ENCODE measurements around the gene ERI3.

- TF ChIP-seq CTCF (IDR thresholded peaks at IDR 0.05; ENCODE audit: insufficient read depth, low read length) (no peak), POLR2AphosphoS5 (IDR thresholded peaks at IDR 0.05; ENCODE audit: low read depth) (no peak), GABPA (IDR thresholded peaks at IDR 0.05; ENCODE audit: low read depth) (no peak), REST (IDR thresholded peaks at IDR 0.05; ENCODE audit: insufficient replicate concordance, low read depth) (no peak), SPI1 (IDR thresholded peaks at IDR 0.05; ENCODE audit: borderline replicate concordance, low read depth) (no peak)
Observed at GRCh38 chr1:44259090-44259489, 96.0 kb downstream of the ERI3 start.
